Upper lobe of left lung (tissue), 4 donors: Measurements from ENCODE around the gene ATP11C.

ENCODE experiments used
- POLR2A ChIP-seq, 4 donors: fragments of 450-650 bp; IDR thresholded peaks; one replicate each; pipeline ENCODE4 v1.5.1; 2016 to 2017; ENCODE audit warnings: antibody characterized with exemption in 4 of 4, mild to moderate bottlenecking in 2 of 4
- TF ChIP-seq, protein P1 (sequence below), 6 experiments: fragments of 450-650 bp in 4 of 6; fragments of 200-600 bp in 2 of 6; sonication (generic) in 2 of 6; IDR thresholded peaks; one replicate each; pipeline ENCODE4 v1.5.1; 2016 to 2019; ENCODE audit warnings: antibody characterized with exemption in 6 of 6

DNA sequence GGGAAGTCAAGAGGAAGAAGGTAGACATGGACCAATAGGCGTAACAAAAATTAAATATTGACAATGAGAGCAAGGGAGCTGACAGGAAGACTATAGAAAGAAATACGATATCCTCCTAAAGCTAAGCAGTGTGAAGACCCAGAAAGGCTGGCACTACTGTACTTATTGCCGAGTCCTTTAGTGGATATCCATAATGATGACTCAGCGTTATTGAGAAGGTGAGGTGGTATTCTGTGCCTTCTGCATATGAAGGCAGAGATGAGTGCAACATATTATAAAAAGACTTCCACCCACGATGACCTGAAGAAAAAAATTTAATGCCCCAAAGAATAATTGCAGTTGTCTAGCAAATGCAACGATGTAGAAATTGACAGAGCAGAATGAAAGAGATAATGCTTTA, 211.9 kb downstream of the ATP11C start:
- TF ChIP-seq, protein P1, sequence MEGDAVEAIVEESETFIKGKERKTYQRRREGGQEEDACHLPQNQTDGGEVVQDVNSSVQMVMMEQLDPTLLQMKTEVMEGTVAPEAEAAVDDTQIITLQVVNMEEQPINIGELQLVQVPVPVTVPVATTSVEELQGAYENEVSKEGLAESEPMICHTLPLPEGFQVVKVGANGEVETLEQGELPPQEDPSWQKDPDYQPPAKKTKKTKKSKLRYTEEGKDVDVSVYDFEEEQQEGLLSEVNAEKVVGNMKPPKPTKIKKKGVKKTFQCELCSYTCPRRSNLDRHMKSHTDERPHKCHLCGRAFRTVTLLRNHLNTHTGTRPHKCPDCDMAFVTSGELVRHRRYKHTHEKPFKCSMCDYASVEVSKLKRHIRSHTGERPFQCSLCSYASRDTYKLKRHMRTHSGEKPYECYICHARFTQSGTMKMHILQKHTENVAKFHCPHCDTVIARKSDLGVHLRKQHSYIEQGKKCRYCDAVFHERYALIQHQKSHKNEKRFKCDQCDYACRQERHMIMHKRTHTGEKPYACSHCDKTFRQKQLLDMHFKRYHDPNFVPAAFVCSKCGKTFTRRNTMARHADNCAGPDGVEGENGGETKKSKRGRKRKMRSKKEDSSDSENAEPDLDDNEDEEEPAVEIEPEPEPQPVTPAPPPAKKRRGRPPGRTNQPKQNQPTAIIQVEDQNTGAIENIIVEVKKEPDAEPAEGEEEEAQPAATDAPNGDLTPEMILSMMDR (IDR thresholded peaks at IDR 0.05), result no peak
- TF ChIP-seq POLR2A (IDR thresholded peaks at IDR 0.05), result no peak
